22Rv1 (cell line): ENCODE results near the gene MTOR.

Source experiments
- ZFX ChIP-seq: fragments of 450-650 bp; IDR thresholded peaks from 2 replicates; pipeline ENCODE4 v1.6.1; 2017; ENCODE audit warnings: antibody characterized with exemption, borderline replicate concordance
- TF ChIP-seq, protein P1 (sequence below): fragments of 450-650 bp; IDR thresholded peaks from 2 replicates; pipeline ENCODE4 v1.5.1; 2017; ENCODE audit warnings: mild to moderate bottlenecking

DNA sequence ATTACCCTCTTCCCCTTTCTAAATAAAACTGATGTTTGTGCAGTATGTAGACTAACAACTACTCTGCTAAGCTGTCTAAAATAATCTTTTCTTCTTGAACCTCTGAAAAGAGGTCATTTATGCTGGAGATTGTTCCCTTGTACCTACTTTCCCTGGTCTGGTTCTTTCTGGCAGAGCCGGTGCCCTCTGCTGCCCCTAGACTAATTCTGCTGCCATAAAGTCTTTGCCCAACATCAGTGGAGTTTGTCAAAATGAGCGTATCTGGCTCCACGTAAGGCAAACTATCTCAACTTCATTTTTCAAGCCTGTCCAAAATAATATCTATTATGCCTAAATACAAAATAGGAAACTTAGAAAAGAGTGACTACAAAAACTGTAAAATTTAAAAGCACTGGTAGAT, 104.1 kb downstream of the MTOR start:
- TF ChIP-seq, protein P1, sequence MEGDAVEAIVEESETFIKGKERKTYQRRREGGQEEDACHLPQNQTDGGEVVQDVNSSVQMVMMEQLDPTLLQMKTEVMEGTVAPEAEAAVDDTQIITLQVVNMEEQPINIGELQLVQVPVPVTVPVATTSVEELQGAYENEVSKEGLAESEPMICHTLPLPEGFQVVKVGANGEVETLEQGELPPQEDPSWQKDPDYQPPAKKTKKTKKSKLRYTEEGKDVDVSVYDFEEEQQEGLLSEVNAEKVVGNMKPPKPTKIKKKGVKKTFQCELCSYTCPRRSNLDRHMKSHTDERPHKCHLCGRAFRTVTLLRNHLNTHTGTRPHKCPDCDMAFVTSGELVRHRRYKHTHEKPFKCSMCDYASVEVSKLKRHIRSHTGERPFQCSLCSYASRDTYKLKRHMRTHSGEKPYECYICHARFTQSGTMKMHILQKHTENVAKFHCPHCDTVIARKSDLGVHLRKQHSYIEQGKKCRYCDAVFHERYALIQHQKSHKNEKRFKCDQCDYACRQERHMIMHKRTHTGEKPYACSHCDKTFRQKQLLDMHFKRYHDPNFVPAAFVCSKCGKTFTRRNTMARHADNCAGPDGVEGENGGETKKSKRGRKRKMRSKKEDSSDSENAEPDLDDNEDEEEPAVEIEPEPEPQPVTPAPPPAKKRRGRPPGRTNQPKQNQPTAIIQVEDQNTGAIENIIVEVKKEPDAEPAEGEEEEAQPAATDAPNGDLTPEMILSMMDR = no peak
- TF ChIP-seq ZFX = no peak
